ENCODE data around the gene INCA1. TPM values are rescaled to one million over a fixed set of nuclear protein-coding genes. Genes with fewer than 3 reads are reported as not detected.

The INCA1 gene
- total and polyA plus RNA-seq, 2 donors (not counting 3 experiments of a cell fraction or from before 2014, with no cell fraction given) = 0.71 to 1.0 TPM

DNA sequence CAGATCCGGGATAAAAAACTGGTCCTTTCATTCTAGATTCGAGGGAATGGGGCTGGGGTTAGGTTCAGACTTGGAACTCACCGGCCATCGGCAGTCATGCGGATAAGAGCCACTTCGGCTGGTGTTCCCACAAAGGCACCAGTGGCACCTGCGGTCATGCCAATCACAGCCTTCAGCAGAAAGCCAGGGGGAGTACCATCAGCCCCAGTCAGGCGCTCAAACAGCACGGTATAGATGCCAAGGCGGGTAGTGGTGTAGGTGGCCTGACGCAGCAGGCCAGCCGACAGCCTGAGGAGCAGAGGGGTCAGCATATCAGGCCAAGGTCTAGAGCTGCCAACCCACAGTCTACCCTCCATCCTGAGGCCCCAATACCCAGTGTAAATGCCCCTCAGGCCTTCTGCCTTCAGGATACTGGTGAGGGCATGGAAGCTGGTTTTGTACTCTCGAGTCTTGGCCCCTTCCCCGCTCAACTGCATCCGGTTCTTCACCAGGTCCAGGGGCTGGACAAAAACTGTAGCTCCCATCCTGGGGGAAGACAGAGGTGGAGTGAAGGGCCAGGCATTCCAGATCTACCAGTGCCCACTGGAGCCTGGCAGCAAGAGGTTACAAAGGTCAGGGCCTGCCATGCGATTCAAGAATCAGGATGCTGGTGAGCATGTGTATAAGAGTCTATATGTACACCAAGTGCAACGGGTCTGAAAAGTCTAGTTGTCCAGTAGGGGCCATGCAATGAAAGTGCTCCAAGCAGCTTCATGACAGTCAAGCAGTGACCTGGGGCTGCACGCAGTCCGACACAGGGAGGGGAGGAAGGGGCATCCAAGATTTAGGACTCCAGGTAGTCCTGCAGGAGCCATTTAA is 58.4 kb downstream of the INCA1 start:
- dilution Hi-C loops (cut with MboI; ENCODE audit: extremely low pct_ligation_motif_present, low sequenced_read_pairs) (no loop called here), intact Hi-C loops (cut with micrococcal nuclease) (loop anchor here (1.0 kb wide), 1 partner anchor 30 kb away; no protein-coding TSS in a partner anchor)
- ChIA-PET POLR2A (interaction anchor here (2.3 kb wide), 1 partner anchor 29 kb away, joined by 15 read pairs; the partner anchor contains the start of gene SPAG7), CTCF (interaction anchor here (1.2 to 3.3 kb wide), 6 partner anchors 18 to 93 kb away, joined by 3 to 44 read pairs (median 5); partner anchors contain the start of genes INCA1 and KIF1C)
- Histone ChIP-seq H3K4me3 (replicated peaks in 1 of 3; ENCODE audit: insufficient read depth in 1 of 3, low read depth in 1 of 3, low read length in 3 of 3) (peak overlapping the region; percentile 45 to 84 (median 77)), H3K36me3 (ENCODE audit: control insufficient read depth in 2 of 2, extremely low read depth in 1 of 2, insufficient read depth in 2 of 2, low read length in 2 of 2) (peaks cover 8 to 29% of the 10 kb centered on the region in 2 experiments), H3K79me2 (ENCODE audit: control insufficient read depth, insufficient read depth, low read length) (peaks cover 49% of the 10 kb centered on the region), H3K9me3 (replicated peaks; ENCODE audit: control insufficient read depth, insufficient read depth, low read length) (no peaks in the 10 kb centered on the region), H4K20me1 (replicated peaks; ENCODE audit: control insufficient read depth, extremely low read depth, insufficient read depth, low read length) (no peaks in the 10 kb centered on the region), H2AFZ (ENCODE audit: low read depth, low read length) (peak overlapping the region; percentile 40), H3K4me1 (ENCODE audit: control insufficient read depth, extremely low read depth, insufficient read depth, low read length) (peaks cover 23% of the 10 kb centered on the region), H3K27me3 (ENCODE audit: control insufficient read depth in 2 of 2, insufficient read depth in 2 of 2, low read length in 2 of 2) (no peaks in the 10 kb centered on the region), H3K27ac (ENCODE audit: insufficient read depth, low read depth, low read length) (peak overlapping the region; percentile 81), H3K9me1 (replicated peaks; ENCODE audit: control insufficient read depth, extremely low read depth, insufficient read depth, low read length) (no peaks in the 10 kb centered on the region), H3K4me2 (ENCODE audit: insufficient read depth, low read length) (peak overlapping the region; percentile 89), H3K9ac (replicated peaks; ENCODE audit: extremely low read depth, insufficient read depth, low read length) (peak overlapping the region; percentile 88)
- TF ChIP-seq, protein P1, sequence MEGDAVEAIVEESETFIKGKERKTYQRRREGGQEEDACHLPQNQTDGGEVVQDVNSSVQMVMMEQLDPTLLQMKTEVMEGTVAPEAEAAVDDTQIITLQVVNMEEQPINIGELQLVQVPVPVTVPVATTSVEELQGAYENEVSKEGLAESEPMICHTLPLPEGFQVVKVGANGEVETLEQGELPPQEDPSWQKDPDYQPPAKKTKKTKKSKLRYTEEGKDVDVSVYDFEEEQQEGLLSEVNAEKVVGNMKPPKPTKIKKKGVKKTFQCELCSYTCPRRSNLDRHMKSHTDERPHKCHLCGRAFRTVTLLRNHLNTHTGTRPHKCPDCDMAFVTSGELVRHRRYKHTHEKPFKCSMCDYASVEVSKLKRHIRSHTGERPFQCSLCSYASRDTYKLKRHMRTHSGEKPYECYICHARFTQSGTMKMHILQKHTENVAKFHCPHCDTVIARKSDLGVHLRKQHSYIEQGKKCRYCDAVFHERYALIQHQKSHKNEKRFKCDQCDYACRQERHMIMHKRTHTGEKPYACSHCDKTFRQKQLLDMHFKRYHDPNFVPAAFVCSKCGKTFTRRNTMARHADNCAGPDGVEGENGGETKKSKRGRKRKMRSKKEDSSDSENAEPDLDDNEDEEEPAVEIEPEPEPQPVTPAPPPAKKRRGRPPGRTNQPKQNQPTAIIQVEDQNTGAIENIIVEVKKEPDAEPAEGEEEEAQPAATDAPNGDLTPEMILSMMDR (IDR thresholded peaks at IDR 0.05; ENCODE audit: extremely low read depth in 1 of 2, insufficient read depth in 1 of 2, low read depth in 1 of 2, low read length in 2 of 2) = no peak
- TF ChIP-seq FOS (IDR thresholded peaks at IDR 0.05; ENCODE audit: borderline replicate concordance, insufficient read depth, low read length) (no peak), POLR2A (IDR thresholded peaks at IDR 0.05; ENCODE audit: low read depth, low read length) (no peak), GATA2 (IDR thresholded peaks at IDR 0.05; ENCODE audit: insufficient read depth, insufficient read length, low read depth, low read length) (no peak), POLR2AphosphoS5 (IDR thresholded peaks at IDR 0.05; ENCODE audit: insufficient read depth, low read depth, low read length) (no peak), JUN (IDR thresholded peaks at IDR 0.05; ENCODE audit: borderline replicate concordance, insufficient read depth, insufficient read length, low read depth) (no peak), MYC (IDR thresholded peaks at IDR 0.05; ENCODE audit: low read depth, low read length) (no peak), EZH2 (IDR thresholded peaks at IDR 0.05; ENCODE audit: borderline replicate concordance, low read depth, low read length, severe bottlenecking) (no peak)
- TF ChIP-seq, protein P2, sequence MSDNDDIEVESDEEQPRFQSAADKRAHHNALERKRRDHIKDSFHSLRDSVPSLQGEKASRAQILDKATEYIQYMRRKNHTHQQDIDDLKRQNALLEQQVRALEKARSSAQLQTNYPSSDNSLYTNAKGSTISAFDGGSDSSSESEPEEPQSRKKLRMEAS (IDR thresholded peaks at IDR 0.05; ENCODE audit: insufficient read depth, insufficient read length) = no peak
- no peak for DNase-seq (ENCODE audit: low read depth, low spot score)
- TSS peak; percentile 14 for BruUV-seq (replicated peaks)
- peak; percentile 57 for FAIRE-seq

Small RNA genes lying within 50 kb of the gene (microRNA-seq; reads per million reads assigned to microRNA genes)
- not detected for gene MIR6864 (ENCODE audit: borderline number of aligned reads, borderline replicate concordance)
- gene MIR6865 (ENCODE audit: borderline number of aligned reads, borderline replicate concordance) = not detected

Small RNA genes lying within 50 kb of the gene (small RNA-seq; reads per million reads assigned to genes)
- gene MIR6864 (ENCODE audit: insufficient read depth, insufficient read length, low read depth, low replicate concordance) (not detected), gene MIR6865 (ENCODE audit: insufficient read depth, insufficient read length, low read depth, low replicate concordance) (not detected)

Other genes with a start within 250 kb of the INCA1 start
- gene TM4SF5, start 225.6 kb downstream of the INCA1 start, total RNA-seq = not detected in 2 replicates
- not detected in 2 replicates for gene TM4SF5, start 225.6 kb downstream of the INCA1 start, polyA plus RNA-seq
- not detected in 2 replicates for gene VMO1, start 211.2 kb downstream of the INCA1 start, total RNA-seq
- 0.23 and 0.27 TPM in 2 replicates for gene VMO1, start 211.2 kb downstream of the INCA1 start, polyA plus RNA-seq
- gene GLTPD2, start 208.6 kb downstream of the INCA1 start, total RNA-seq = not detected in 2 replicates
- gene GLTPD2, start 208.6 kb downstream of the INCA1 start, polyA plus RNA-seq = not detected in 2 replicates
- 203 and 214 TPM in 2 replicates for gene PSMB6, start 201.4 kb downstream of the INCA1 start, total RNA-seq
- gene PSMB6, start 201.4 kb downstream of the INCA1 start, polyA plus RNA-seq = 598 and 599 TPM in 2 replicates
- gene PLD2, start 190.4 kb downstream of the INCA1 start, total RNA-seq = 52.3 and 58.7 TPM in 2 replicates
- 53.6 and 54.7 TPM in 2 replicates for gene PLD2, start 190.4 kb downstream of the INCA1 start, polyA plus RNA-seq
- gene MINK1, start 164.2 kb downstream of the INCA1 start, total RNA-seq = 87.5 and 89.4 TPM in 2 replicates
- 46.8 and 53.6 TPM in 2 replicates for gene MINK1, start 164.2 kb downstream of the INCA1 start, polyA plus RNA-seq
- gene C17orf107, start 98.0 kb downstream of the INCA1 start, total RNA-seq = 1.0 and 1.5 TPM in 2 replicates
- 0.68 and 0.86 TPM in 2 replicates for gene C17orf107, start 98.0 kb downstream of the INCA1 start, polyA plus RNA-seq
- gene CHRNE, start 94.4 kb downstream of the INCA1 start, total RNA-seq = 0.76 and 0.84 TPM in 2 replicates
- gene CHRNE, start 94.4 kb downstream of the INCA1 start, polyA plus RNA-seq = 1.1 and 1.3 TPM in 2 replicates
- not detected in 2 replicates for gene GP1BA, start 65.2 kb downstream of the INCA1 start, total RNA-seq
- not detected in 2 replicates for gene GP1BA, start 65.2 kb downstream of the INCA1 start, polyA plus RNA-seq
- gene SLC25A11, start 57.5 kb downstream of the INCA1 start, total RNA-seq = 50.2 and 58.2 TPM in 2 replicates
- gene SLC25A11, start 57.5 kb downstream of the INCA1 start, polyA plus RNA-seq = 95.2 and 110 TPM in 2 replicates
- 60.2 and 61.0 TPM in 2 replicates for gene RNF167, start 57.3 kb downstream of the INCA1 start, total RNA-seq
- 87.6 and 121 TPM in 2 replicates for gene RNF167, start 57.3 kb downstream of the INCA1 start, polyA plus RNA-seq
- gene PFN1, start 49.0 kb downstream of the INCA1 start, total RNA-seq = 1,167 and 1,191 TPM in 2 replicates
- 1,577 and 1,770 TPM in 2 replicates for gene PFN1, start 49.0 kb downstream of the INCA1 start, polyA plus RNA-seq
- 5.1 and 5.5 TPM in 2 replicates for gene ENO3, start 46.4 kb downstream of the INCA1 start, total RNA-seq
- 5.9 and 6.5 TPM in 2 replicates for gene ENO3, start 46.4 kb downstream of the INCA1 start, polyA plus RNA-seq
- 65.1 and 75.2 TPM in 2 replicates for gene SPAG7, start 29.7 kb downstream of the INCA1 start, total RNA-seq
- 58.4 and 68.6 TPM in 2 replicates for gene SPAG7, start 29.7 kb downstream of the INCA1 start, polyA plus RNA-seq
- 51.0 and 56.7 TPM in 2 replicates for gene CAMTA2, start 9.8 kb downstream of the INCA1 start, total RNA-seq
- gene CAMTA2, start 9.8 kb downstream of the INCA1 start, polyA plus RNA-seq = 33.8 and 47.2 TPM in 2 replicates
- gene KIF1C, start 428 bp upstream of the INCA1 start, total RNA-seq = 171 and 174 TPM in 2 replicates
- 33.6 and 33.9 TPM in 2 replicates for gene KIF1C, start 428 bp upstream of the INCA1 start, polyA plus RNA-seq
- not detected in 2 replicates for gene SLC52A1, start 37.9 kb upstream of the INCA1 start, total RNA-seq
- 0.04 and 0.08 TPM in 2 replicates for gene SLC52A1, start 37.9 kb upstream of the INCA1 start, polyA plus RNA-seq
- gene ZFP3, start 80.9 kb upstream of the INCA1 start, total RNA-seq = 1.4 and 1.7 TPM in 2 replicates
- 1.7 and 1.8 TPM in 2 replicates for gene ZFP3, start 80.9 kb upstream of the INCA1 start, polyA plus RNA-seq
- gene ZNF232, start 114.4 kb upstream of the INCA1 start, total RNA-seq = 9.9 and 10.1 TPM in 2 replicates
- 2.6 and 3.1 TPM in 2 replicates for gene ZNF232, start 114.4 kb upstream of the INCA1 start, polyA plus RNA-seq
- 0.07 and 0.15 TPM in 2 replicates for gene USP6, start 118.5 kb upstream of the INCA1 start, total RNA-seq
- gene USP6, start 118.5 kb upstream of the INCA1 start, polyA plus RNA-seq = under 0.01 and 0.02 TPM in 2 replicates
- gene ZNF594, start 194.3 kb upstream of the INCA1 start, total RNA-seq = 5.0 and 5.8 TPM in 2 replicates
- 1.0 and 1.2 TPM in 2 replicates for gene ZNF594, start 194.3 kb upstream of the INCA1 start, polyA plus RNA-seq
- not detected in 2 replicates for gene SCIMP, start 237.3 kb upstream of the INCA1 start, total RNA-seq
- gene SCIMP, start 237.3 kb upstream of the INCA1 start, polyA plus RNA-seq = not detected in 2 replicates